Astrocyte (in vitro differentiated cells and primary cell): Measurements from ENCODE around the gene INTS7. TPM values are rescaled to one million over a fixed set of nuclear protein-coding genes. Genes with fewer than 3 reads are reported as not detected.

ENCODE experiments used
- DNase-seq: peaks from one replicate; pipeline ENCODE4 v3.0.0-alpha.2; 2010; ENCODE audit warnings: low read depth
- FAIRE-seq: peaks from 2 replicates; lab custom pipeline; 2011; peaks lifted over from hg19 to GRCh38; lab: Jason Lieb, UNC
- H2AFZ ChIP-seq: 2 replicates; pipeline ENCODE4 v1.6.0; 2012; ENCODE audit warnings: low read depth, low read length, inconsistent platforms
- H3K27ac ChIP-seq: 2 replicates; pipeline ENCODE4 v1.5.1; 2011; ENCODE audit warnings: low read depth, low read length, inconsistent platforms
- H3K27me3 ChIP-seq: 2 replicates; pipeline ENCODE4 v1.6.0; 2011; ENCODE audit warnings: low read length, inconsistent platforms; ENCODE audit not compliant: insufficient read depth
- H3K36me3 ChIP-seq: 2 replicates; pipeline ENCODE4 v1.5.1; 2011; ENCODE audit warnings: low read length, inconsistent platforms; ENCODE audit not compliant: insufficient read depth
- H3K4me1 ChIP-seq: 2 replicates; pipeline ENCODE4 v1.5.1; 2011; ENCODE audit warnings: low read length, inconsistent platforms; ENCODE audit not compliant: insufficient read depth
- H3K4me2 ChIP-seq: 2 replicates; pipeline ENCODE4 v1.6.0; 2012; ENCODE audit warnings: low read length, inconsistent platforms
- H3K4me3 ChIP-seq: 2 replicates; pipeline ENCODE4 v1.5.1; 2011; ENCODE audit warnings: low read depth, mild to moderate bottlenecking, low read length, inconsistent platforms; ENCODE audit not compliant: insufficient read depth
- H3K79me2 ChIP-seq: 2 replicates; pipeline ENCODE4 v1.6.0; 2012; ENCODE audit warnings: mild to moderate bottlenecking, low read length, inconsistent platforms; ENCODE audit not compliant: insufficient read depth
- H3K9ac ChIP-seq: 2 replicates; pipeline ENCODE4 v1.6.0; 2012; ENCODE audit warnings: mild to moderate bottlenecking, low read length, inconsistent platforms
- H3K9me3 ChIP-seq: 2 replicates; pipeline ENCODE4 v1.5.1; 2012; ENCODE audit warnings: low read depth, mild to moderate bottlenecking, low read length, inconsistent platforms; ENCODE audit not compliant: insufficient read depth
- H4K20me1 ChIP-seq: 2 replicates; pipeline ENCODE4 v1.6.0; 2012; ENCODE audit warnings: low read length, inconsistent platforms; ENCODE audit not compliant: insufficient read depth
- H3K27ac Mint-ChIP-seq: one replicate; pipeline ENCODE4 v1.8.0; 2021; ENCODE audit warnings: mild to moderate bottlenecking, mixed read lengths; ENCODE audit not compliant: unreplicated experiment
- H3K27me3 Mint-ChIP-seq: one replicate; pipeline ENCODE4 v1.8.0; 2021; ENCODE audit warnings: low read depth, mixed read lengths; ENCODE audit not compliant: unreplicated experiment
- H3K36me3 Mint-ChIP-seq: one replicate; pipeline ENCODE4 v1.8.0; 2021; ENCODE audit warnings: low read depth, mixed read lengths; ENCODE audit not compliant: unreplicated experiment
- H3K4me1 Mint-ChIP-seq: one replicate; pipeline ENCODE4 v1.8.0; 2021; ENCODE audit warnings: low read depth, mixed read lengths; ENCODE audit not compliant: unreplicated experiment
- H3K4me3 Mint-ChIP-seq: one replicate; pipeline ENCODE4 v1.8.0; 2021; ENCODE audit warnings: mild to moderate bottlenecking, moderate library complexity, mixed read lengths; ENCODE audit not compliant: unreplicated experiment
- H3K9me3 Mint-ChIP-seq: one replicate; pipeline ENCODE4 v1.8.0; 2021; ENCODE audit warnings: mild to moderate bottlenecking, mixed read lengths; ENCODE audit not compliant: unreplicated experiment
- EZH2 ChIP-seq: IDR thresholded peaks from 2 replicates; pipeline ENCODE4 v1.6.1; 2012; ENCODE audit warnings: mild to moderate bottlenecking, low read length, inconsistent platforms; ENCODE audit not compliant: insufficient read depth
- total RNA-seq: library from RNA; stranded (reverse); gene quantifications from 2 replicates; pipeline ENCODE4 v1.2.1, GENCODE V29; 2021
- TF ChIP-seq, protein P1 (sequence below): IDR thresholded peaks from 2 replicates; pipeline ENCODE4 v1.5.1; 2011; ENCODE audit warnings: low read depth, mild to moderate bottlenecking, inconsistent platforms, low read length, moderate library complexity; ENCODE audit not compliant: insufficient read depth

INTS7 gene
- total RNA-seq, 1 donor from 2014 or later, result 14.7 TPM

GRCh38 chr1:211910913-211911485 is 124.4 kb downstream of the INTS7 start:
- Histone ChIP-seq H3K9ac (no peak overlapping the region), H3K27ac (no peak overlapping the region), H3K4me2 (no peak overlapping the region), H3K27me3 (no peaks in the 10 kb centered on the region), H3K9me3 (no peaks in the 10 kb centered on the region), H2AFZ (no peak overlapping the region), H3K4me1 (no peaks in the 10 kb centered on the region), H4K20me1 (no peaks in the 10 kb centered on the region), H3K36me3 (no peaks in the 10 kb centered on the region), H3K4me3 (no peak overlapping the region), H3K79me2 (no peaks in the 10 kb centered on the region)
- H3K4me1 Mint-ChIP-seq, result peaks cover 7% of the 10 kb centered on the region
- peaks cover 4% of the 10 kb centered on the region for H3K27me3 Mint-ChIP-seq
- no peaks in the 10 kb centered on the region for H3K36me3 Mint-ChIP-seq
- DNase-seq, result no peak
- no peak overlapping the region for H3K4me3 Mint-ChIP-seq
- peaks cover 2% of the 10 kb centered on the region for H3K9me3 Mint-ChIP-seq
- FAIRE-seq, result no peak
- TF ChIP-seq, protein P1, sequence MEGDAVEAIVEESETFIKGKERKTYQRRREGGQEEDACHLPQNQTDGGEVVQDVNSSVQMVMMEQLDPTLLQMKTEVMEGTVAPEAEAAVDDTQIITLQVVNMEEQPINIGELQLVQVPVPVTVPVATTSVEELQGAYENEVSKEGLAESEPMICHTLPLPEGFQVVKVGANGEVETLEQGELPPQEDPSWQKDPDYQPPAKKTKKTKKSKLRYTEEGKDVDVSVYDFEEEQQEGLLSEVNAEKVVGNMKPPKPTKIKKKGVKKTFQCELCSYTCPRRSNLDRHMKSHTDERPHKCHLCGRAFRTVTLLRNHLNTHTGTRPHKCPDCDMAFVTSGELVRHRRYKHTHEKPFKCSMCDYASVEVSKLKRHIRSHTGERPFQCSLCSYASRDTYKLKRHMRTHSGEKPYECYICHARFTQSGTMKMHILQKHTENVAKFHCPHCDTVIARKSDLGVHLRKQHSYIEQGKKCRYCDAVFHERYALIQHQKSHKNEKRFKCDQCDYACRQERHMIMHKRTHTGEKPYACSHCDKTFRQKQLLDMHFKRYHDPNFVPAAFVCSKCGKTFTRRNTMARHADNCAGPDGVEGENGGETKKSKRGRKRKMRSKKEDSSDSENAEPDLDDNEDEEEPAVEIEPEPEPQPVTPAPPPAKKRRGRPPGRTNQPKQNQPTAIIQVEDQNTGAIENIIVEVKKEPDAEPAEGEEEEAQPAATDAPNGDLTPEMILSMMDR, result no peak
- no peak for TF ChIP-seq EZH2
- H3K27ac Mint-ChIP-seq, result no peak overlapping the region

DNA sequence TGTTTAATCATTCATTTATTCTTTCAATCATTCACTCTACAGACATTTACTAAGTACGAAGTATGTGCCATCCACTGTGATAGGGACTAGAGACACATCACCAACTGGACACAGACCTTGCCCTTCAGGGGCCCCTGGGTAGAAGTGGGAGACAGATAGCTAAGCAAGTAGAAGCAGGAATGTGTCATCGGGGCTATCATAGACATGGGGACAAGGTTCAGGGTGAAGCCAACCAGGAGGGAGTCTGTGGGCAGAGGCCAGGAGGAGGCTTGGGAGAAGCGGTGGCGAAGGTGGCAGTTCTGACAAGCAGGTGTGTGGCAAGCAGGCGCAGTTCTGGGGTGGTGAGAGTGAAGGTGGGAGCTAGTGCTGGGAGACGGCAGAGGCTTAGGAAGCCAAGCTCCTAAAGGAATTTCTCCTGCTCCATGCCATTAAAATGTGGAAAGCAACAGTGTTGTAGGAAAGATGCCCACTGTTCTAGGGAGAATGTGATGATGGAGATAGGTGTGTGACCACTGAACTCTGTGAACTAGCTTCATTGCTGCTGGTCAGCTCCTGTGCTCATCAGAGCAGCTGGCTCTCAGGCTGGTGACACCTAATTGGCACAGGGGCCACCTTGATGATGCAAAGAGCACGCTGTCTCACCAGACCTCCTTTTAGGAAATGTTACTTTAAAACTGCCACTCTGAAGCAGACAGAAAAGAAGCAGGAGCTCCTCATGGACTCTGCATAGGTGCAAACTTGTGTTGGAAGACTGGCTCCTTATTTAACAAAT is 125.1 kb downstream of the INTS7 start:
- DNase-seq, result no peak
- FAIRE-seq, result no peak
- TF ChIP-seq, protein P1, result no peak
- TF ChIP-seq EZH2, result no peak

DNA sequence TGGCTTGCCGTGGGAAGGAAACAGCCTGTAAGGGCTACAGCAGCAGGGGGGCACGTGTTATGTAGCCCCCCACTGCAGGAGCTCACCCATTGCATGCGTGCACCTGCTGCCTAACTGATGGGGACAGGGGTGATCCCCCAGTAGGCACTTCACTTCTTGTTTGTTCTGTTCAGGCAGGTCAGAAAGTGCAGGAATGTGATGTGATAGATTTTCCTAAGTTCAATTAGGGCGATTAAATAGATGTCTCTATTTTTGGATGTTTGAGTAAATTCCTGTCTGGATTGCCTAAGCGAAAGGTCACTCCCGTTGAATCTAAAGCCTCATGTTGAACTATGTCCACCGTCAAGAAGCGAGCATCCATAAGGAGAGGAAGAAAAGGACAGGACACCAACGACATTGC is 126.0 kb downstream of the INTS7 start:
- peaks cover 2% of the 10 kb centered on the region for H3K9me3 Mint-ChIP-seq
- Histone ChIP-seq H3K4me2 (no peak overlapping the region), H3K9me3 (no peaks in the 10 kb centered on the region), H3K27me3 (no peaks in the 10 kb centered on the region), H3K4me1 (no peaks in the 10 kb centered on the region), H3K27ac (no peak overlapping the region), H4K20me1 (no peaks in the 10 kb centered on the region), H3K36me3 (no peaks in the 10 kb centered on the region), H3K9ac (no peak overlapping the region), H2AFZ (no peak overlapping the region), H3K4me3 (no peak overlapping the region), H3K79me2 (no peaks in the 10 kb centered on the region)
- no peak overlapping the region for H3K4me3 Mint-ChIP-seq
- DNase-seq (no peak), FAIRE-seq (no peak)
- H3K4me1 Mint-ChIP-seq, result peaks cover 7% of the 10 kb centered on the region
- peaks cover 4% of the 10 kb centered on the region for H3K27me3 Mint-ChIP-seq
- no peaks in the 10 kb centered on the region for H3K36me3 Mint-ChIP-seq
- H3K27ac Mint-ChIP-seq, result no peak overlapping the region
- no peak for TF ChIP-seq EZH2
- TF ChIP-seq, protein P1, result no peak

More for the DNA sequence above, 125.1 kb downstream of the INTS7 start:
- no peaks in the 10 kb centered on the region for H3K79me2 ChIP-seq
- H3K27me3 ChIP-seq, result no peaks in the 10 kb centered on the region
- no peak overlapping the region for H3K4me3 ChIP-seq
- H3K4me3 Mint-ChIP-seq, result no peak overlapping the region
- no peaks in the 10 kb centered on the region for H3K36me3 Mint-ChIP-seq
- H3K27ac ChIP-seq, result no peak overlapping the region
- H3K4me2 ChIP-seq, result no peak overlapping the region
- H3K27me3 Mint-ChIP-seq, result peaks cover 4% of the 10 kb centered on the region
- H3K9ac ChIP-seq, result no peak overlapping the region
- H3K9me3 Mint-ChIP-seq, result peaks cover 2% of the 10 kb centered on the region
- H3K9me3 ChIP-seq, result no peaks in the 10 kb centered on the region
- H3K27ac Mint-ChIP-seq, result no peak overlapping the region
- H2AFZ ChIP-seq, result no peak overlapping the region
- H3K4me1 Mint-ChIP-seq, result peaks cover 7% of the 10 kb centered on the region
- H3K36me3 ChIP-seq, result no peaks in the 10 kb centered on the region
- no peaks in the 10 kb centered on the region for H4K20me1 ChIP-seq
- H3K4me1 ChIP-seq, result no peaks in the 10 kb centered on the region
